Right hindlimb (tissue), 1 donor: Measurements from ENCODE around the gene SLC27A5.
"Not testable (repeated sequence)": the region's sequence is repeated elsewhere in the genome, so short reads cannot be mapped to it uniquely, and the experiment has no call there.

Experiments used
- DNase-seq: peaks from one replicate; pipeline ENCODE4 v3.0.0-alpha.2; 2018

Gene SLC27A5

GRCh38 chr19:58466089-58466759 lies 45.6 kb downstream of the SLC27A5 start:
- no peak for DNase-seq

- no peak for DNase-seq
These were observed 51.8 kb downstream of the SLC27A5 start for GRCh38 chr19:58460039-58460438.

- no peak for DNase-seq
These were observed 55.7 kb downstream of the SLC27A5 start for GRCh38 chr19:58456111-58456510.

- no peak for DNase-seq
These were observed 56.5 kb downstream of the SLC27A5 start for GRCh38 chr19:58455306-58455705.

- no peak for DNase-seq
These were observed 58.0 kb downstream of the SLC27A5 start for GRCh38 chr19:58453743-58454142.

DNA sequence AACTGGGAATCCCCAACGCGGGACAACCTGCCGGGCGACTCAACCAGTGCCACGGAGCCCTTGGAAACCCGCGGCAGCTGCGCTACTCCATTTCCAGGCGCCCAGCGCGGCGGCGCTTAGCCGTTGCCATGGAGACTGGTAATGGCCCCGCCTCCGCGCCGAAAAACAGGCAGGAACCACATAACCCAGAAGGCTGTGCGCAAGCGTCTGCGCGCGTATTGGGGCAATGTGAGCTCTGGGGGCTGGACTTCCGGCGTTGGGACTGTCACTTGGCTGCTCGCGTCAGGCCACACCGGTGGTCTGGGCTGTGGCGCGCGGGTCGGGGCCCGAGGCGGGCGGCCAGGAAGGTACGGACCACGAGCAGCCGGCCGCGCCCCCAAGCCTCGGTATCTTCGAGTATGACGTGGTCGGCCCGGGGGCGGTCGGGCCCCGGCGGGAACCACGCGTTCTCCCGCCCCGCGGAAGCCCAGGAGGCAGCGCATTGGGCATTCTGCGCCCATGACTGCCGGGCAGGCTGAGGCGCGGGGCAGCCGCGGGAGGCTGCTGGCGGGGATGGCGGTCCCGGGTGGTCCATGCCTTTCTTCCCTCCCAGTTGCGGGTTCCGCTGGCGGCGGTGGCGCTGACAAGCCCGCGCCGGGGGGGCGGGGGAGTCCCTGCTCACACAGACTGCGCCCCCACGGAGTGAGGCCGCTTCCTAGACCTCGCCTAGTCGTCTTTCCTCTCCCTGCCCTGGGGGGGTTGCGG lies 60.3 kb downstream of the SLC27A5 start, which contains the start of gene ZNF324B:
Gene ZNF324B (plus strand): TSS at position 265 of the 744 bp plus-strand sequence. CDS start 2,080 bp downstream, outside the sequence.
- DNase-seq, result peak; percentile 97

- no peak for DNase-seq
These were observed 60.9 kb downstream of the SLC27A5 start for GRCh38 chr19:58450856-58451357.

GRCh38 chr19:58449980-58450379 lies 61.8 kb downstream of the SLC27A5 start:
- not testable (repeated sequence) for DNase-seq

DNA sequence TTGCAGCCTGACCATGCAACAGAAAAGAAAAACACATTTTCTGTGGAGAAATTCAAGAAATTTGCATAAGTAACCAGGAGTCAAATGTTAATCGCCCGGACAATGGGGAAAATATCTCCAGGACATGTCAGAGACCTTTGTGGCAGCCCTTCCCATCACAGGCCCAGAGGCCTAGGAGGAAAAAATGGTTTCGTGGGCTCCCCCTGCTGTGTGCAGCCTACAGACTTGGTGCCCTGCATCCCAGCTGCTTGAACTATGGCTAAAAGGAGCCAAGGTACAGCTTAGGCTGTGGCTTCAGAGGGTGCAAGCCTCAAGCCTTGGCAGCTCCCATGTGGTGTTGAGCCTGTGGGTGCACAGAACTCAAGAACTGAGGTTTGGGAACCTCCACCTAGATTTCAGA lies 62.9 kb downstream of the SLC27A5 start:
- not testable (repeated sequence) for DNase-seq
